Mucosa of rectum (tissue), 2 donors: ENCODE results near the gene SBF2.

Experiments used
- H3K27ac ChIP-seq, 2 donors: one replicate each; pipeline ENCODE4 v1.7.0; 2013; ENCODE audit warnings: inconsistent platforms in 2 of 2, low read depth in 2 of 2, low read length in 2 of 2
- H3K27me3 ChIP-seq, 2 donors: one replicate each; pipeline ENCODE4 v1.7.0; 2013; ENCODE audit warnings: low read length in 2 of 2; ENCODE audit not compliant: control insufficient read depth in 2 of 2, insufficient read depth in 2 of 2
- H3K36me3 ChIP-seq, 2 donors: one replicate each; pipeline ENCODE4 v1.7.0; 2013; ENCODE audit warnings: low read length in 2 of 2; ENCODE audit not compliant: control insufficient read depth in 2 of 2, insufficient read depth in 2 of 2
- H3K4me1 ChIP-seq, 2 donors: one replicate each; pipeline ENCODE4 v1.7.0; 2013; ENCODE audit warnings: low read length in 2 of 2, mild to moderate bottlenecking in 1 of 2; ENCODE audit not compliant: control insufficient read depth in 2 of 2, insufficient read depth in 2 of 2
- H3K4me3 ChIP-seq, 2 donors: one replicate each; pipeline ENCODE4 v1.7.0; 2013; ENCODE audit warnings: low read length in 2 of 2
- H3K9ac ChIP-seq, 2 donors: one replicate each; pipeline ENCODE4 v1.7.0; 2013; ENCODE audit warnings: low read length in 2 of 2, low read depth in 1 of 2, mild to moderate bottlenecking in 1 of 2
- H3K9me3 ChIP-seq, 2 donors: one replicate each; pipeline ENCODE4 v1.7.0; 2013; ENCODE audit warnings: low read length in 2 of 2; ENCODE audit not compliant: control insufficient read depth in 2 of 2
- donor health status: healthy.
- donor health status: Normal muscosa, but diverticular disease.

SBF2 gene

GRCh38 chr11:10118865-10119264 is 175.2 kb downstream of the SBF2 start:
- Histone ChIP-seq H3K27me3 (no peaks in the 10 kb centered on the region), H3K9ac (no peak overlapping the region), H3K4me1 (peaks cover 0 to 7% of the 10 kb centered on the region in 2 donors), H3K9me3 (no peaks in the 10 kb centered on the region), H3K4me3 (no peak overlapping the region), H3K27ac (no peak overlapping the region), H3K36me3 (no peaks in the 10 kb centered on the region)

GRCh38 chr11:10117709-10118351 is 176.2 kb downstream of the SBF2 start:
- Histone ChIP-seq H3K9ac (no peak overlapping the region), H3K4me1 (peaks cover 0 to 6% of the 10 kb centered on the region in 2 donors), H3K36me3 (no peaks in the 10 kb centered on the region), H3K4me3 (no peak overlapping the region), H3K27me3 (no peaks in the 10 kb centered on the region), H3K27ac (no peak overlapping the region), H3K9me3 (no peaks in the 10 kb centered on the region)

- Histone ChIP-seq H3K36me3 (no peaks in the 10 kb centered on the region), H3K27me3 (no peaks in the 10 kb centered on the region), H3K9ac (no peak overlapping the region), H3K4me1 (no peaks in the 10 kb centered on the region), H3K27ac (no peak overlapping the region), H3K4me3 (no peak overlapping the region), H3K9me3 (no peaks in the 10 kb centered on the region)
Observed at GRCh38 chr11:10116588-10116987, 177.4 kb downstream of the SBF2 start.

GRCh38 chr11:10114593-10115404 is 179.2 kb downstream of the SBF2 start:
- Histone ChIP-seq H3K27me3 (no peaks in the 10 kb centered on the region), H3K36me3 (no peaks in the 10 kb centered on the region), H3K4me1 (no peaks in the 10 kb centered on the region), H3K9ac (no peak overlapping the region), H3K27ac (no peak overlapping the region), H3K9me3 (no peaks in the 10 kb centered on the region), H3K4me3 (no peak overlapping the region)

- Histone ChIP-seq H3K36me3 (no peaks in the 10 kb centered on the region), H3K4me1 (no peaks in the 10 kb centered on the region), H3K9me3 (no peaks in the 10 kb centered on the region), H3K27ac (no peak overlapping the region), H3K4me3 (no peak overlapping the region), H3K27me3 (no peaks in the 10 kb centered on the region), H3K9ac (no peak overlapping the region)
Observed at GRCh38 chr11:10113852-10114251, 180.2 kb downstream of the SBF2 start.

GRCh38 chr11:10109806-10110205 is 184.2 kb downstream of the SBF2 start:
- Histone ChIP-seq H3K4me1 (no peaks in the 10 kb centered on the region), H3K9me3 (no peaks in the 10 kb centered on the region), H3K9ac (no peak overlapping the region), H3K36me3 (no peaks in the 10 kb centered on the region), H3K27me3 (no peaks in the 10 kb centered on the region), H3K27ac (no peak overlapping the region), H3K4me3 (no peak overlapping the region)

- no peaks in the 10 kb centered on the region for H3K36me3 ChIP-seq
- no peak overlapping the region for H3K9ac ChIP-seq
- H3K4me1 ChIP-seq, result no peaks in the 10 kb centered on the region
- no peak overlapping the region for H3K27ac ChIP-seq
- H3K9me3 ChIP-seq, result no peaks in the 10 kb centered on the region
- H3K4me3 ChIP-seq, result no peak overlapping the region
- H3K27me3 ChIP-seq, result no peaks in the 10 kb centered on the region
Observed at GRCh38 chr11:10108915-10109680, 184.9 kb downstream of the SBF2 start.

- no peaks in the 10 kb centered on the region for H3K27me3 ChIP-seq
- H3K36me3 ChIP-seq, result no peaks in the 10 kb centered on the region
- no peaks in the 10 kb centered on the region for H3K9me3 ChIP-seq
- H3K4me3 ChIP-seq, result no peak overlapping the region
- no peaks in the 10 kb centered on the region for H3K4me1 ChIP-seq
- no peak overlapping the region for H3K27ac ChIP-seq
- no peak overlapping the region for H3K9ac ChIP-seq
Observed at GRCh38 chr11:10107497-10107896, 186.5 kb downstream of the SBF2 start.

- Histone ChIP-seq H3K4me1 (no peaks in the 10 kb centered on the region), H3K27ac (no peak overlapping the region), H3K9me3 (peaks cover 0 to 2% of the 10 kb centered on the region in 2 donors), H3K36me3 (no peaks in the 10 kb centered on the region), H3K4me3 (no peak overlapping the region), H3K9ac (no peak overlapping the region), H3K27me3 (no peaks in the 10 kb centered on the region)
Observed at GRCh38 chr11:10097615-10098014, 196.4 kb downstream of the SBF2 start.

GRCh38 chr11:10096987-10097386 is 197.0 kb downstream of the SBF2 start:
- Histone ChIP-seq H3K36me3 (no peaks in the 10 kb centered on the region), H3K27me3 (no peaks in the 10 kb centered on the region), H3K4me1 (no peaks in the 10 kb centered on the region), H3K9ac (no peak overlapping the region), H3K4me3 (no peak overlapping the region), H3K9me3 (peaks cover 0 to 2% of the 10 kb centered on the region in 2 donors), H3K27ac (no peak overlapping the region)
